Upper lobe of left lung (tissue), 6 donors: ENCODE measurements around the gene ZXDC. TPM values are rescaled to one million over a fixed set of nuclear protein-coding genes. Genes with fewer than 3 reads are reported as not detected.
A peak's percentile ranks its signal among the peaks of the same experiment; 100 is the strongest.

Experiments used
- ATAC-seq, 2 donors: fragments of 200-7000 bp; cut with Tn5 transposase; one replicate each; pipeline ENCODE4 v1.9.1; 2022; ENCODE audit warnings: mild to moderate bottlenecking in 2 of 2, moderate library complexity in 2 of 2; ENCODE audit not compliant: low FRiP score in 2 of 2
- DNase-seq, 2 donors: peaks; one replicate each; pipeline ENCODE4 v3.0.0-alpha.2; 2019 to 2020
- H3K27ac ChIP-seq, 4 donors: fragments of 200-600 bp; sonication (generic); one replicate each; pipeline ENCODE4 v1.5.1; 2016 to 2019
- H3K27me3 ChIP-seq, 4 donors: fragments of 200-600 bp; sonication (generic); one replicate each; pipeline ENCODE4 v1.5.1; 2017 to 2019
- H3K36me3 ChIP-seq, 4 donors: fragments of 200-600 bp; sonication (generic); one replicate each; pipeline ENCODE4 v1.5.1; 2016 to 2019
- H3K4me1 ChIP-seq, 4 donors: fragments of 200-600 bp; sonication (generic); one replicate each; pipeline ENCODE4 v1.5.1; 2018 to 2019
- H3K4me3 ChIP-seq, 4 donors: fragments of 200-600 bp; sonication (generic); one replicate each; pipeline ENCODE4 v1.5.1; 2017 to 2019; ENCODE audit warnings: mild to moderate bottlenecking in 2 of 4, moderate library complexity in 1 of 4
- H3K9me3 ChIP-seq, 4 donors: fragments of 200-600 bp; sonication (generic); one replicate each; pipeline ENCODE4 v1.5.1; 2018 to 2019
- CTCF ChIP-seq, 6 experiments: fragments of 450-650 bp in 4 of 6; fragments of 200-600 bp in 2 of 6; sonication (generic) in 2 of 6; IDR thresholded peaks; one replicate each; pipeline ENCODE4 v1.5.1; 2016 to 2019; ENCODE audit warnings: antibody characterized with exemption in 6 of 6
- EP300 ChIP-seq, 4 donors: sonication (generic); formaldehyde crosslinking; IDR thresholded peaks; one replicate each; pipeline ENCODE4 v1.5.1; 2017; ENCODE audit warnings: antibody characterized with exemption in 4 of 4, control low read depth in 2 of 4
- POLR2A ChIP-seq, 4 donors: fragments of 450-650 bp; IDR thresholded peaks; one replicate each; pipeline ENCODE4 v1.5.1; 2016 to 2017; ENCODE audit warnings: antibody characterized with exemption in 4 of 4, mild to moderate bottlenecking in 2 of 4
- POLR2AphosphoS5 ChIP-seq, 2 donors: sonication (generic); formaldehyde crosslinking; IDR thresholded peaks; one replicate each; pipeline ENCODE4 v1.5.1; 2017; ENCODE audit warnings: antibody characterized with exemption in 2 of 2
- WGBS, 2 donors: methylation state at CpG; one replicate each; pipeline ENCODE4 v1.1.5; 2017 to 2018; 5-methylcytosine and 5-hydroxymethylcytosine counted together
- total RNA-seq, 6 donors: library from RNA; depleted of rRNA in 4 of 6; stranded (reverse); fragments of >200 nt in 4 of 6; gene quantifications; one replicate each; pipeline versions ENCODE4 v1.1.0 to v1.2.1, GENCODE V29; 2016 to 2021
- donor health status: DM: no; HTN: no; CAD: no; lungs with moderate emphysema.
- donor health status: DM: no; HTN: yes; CAD: no; lungs with severe emphysema.

ZXDC gene
- total RNA-seq, 6 donors from 2014 or later = 35.9 to 112 (median 53.5) TPM

- H3K9me3 ChIP-seq = no peaks in the 10 kb centered on the region
- H3K36me3 ChIP-seq = no peaks in the 10 kb centered on the region
- H3K4me1 ChIP-seq = no peaks in the 10 kb centered on the region
- H3K4me3 ChIP-seq = no peak overlapping the region
- no peak overlapping the region for H3K27ac ChIP-seq
- no peak for ATAC-seq
- no peak for TF ChIP-seq POLR2AphosphoS5 (IDR thresholded peaks at IDR 0.05)
- no peak for TF ChIP-seq EP300 (IDR thresholded peaks at IDR 0.05)
- no peak for TF ChIP-seq CTCF (IDR thresholded peaks at IDR 0.05)
- no peak for TF ChIP-seq POLR2A (IDR thresholded peaks at IDR 0.05)
- 48 to 71% methylated on average over 1 to 4 of the region's 5 CpGs for WGBS, 2 donors
- peaks cover 0 to 15% (median 4%) of the 10 kb centered on the region in 4 donors for H3K27me3 ChIP-seq
- peak in 1 of 2 donors; percentile 40 for DNase-seq
Measured at GRCh38 chr3:126417515-126417914, 58.2 kb downstream of the ZXDC start.

GRCh38 chr3:126416943-126417342 lies 58.7 kb downstream of the ZXDC start:
- H3K4me3 ChIP-seq = no peak overlapping the region
- H3K9me3 ChIP-seq = no peaks in the 10 kb centered on the region
- H3K36me3 ChIP-seq = no peaks in the 10 kb centered on the region
- peaks cover 0 to 15% (median 4%) of the 10 kb centered on the region in 4 donors for H3K27me3 ChIP-seq
- no peak overlapping the region for H3K27ac ChIP-seq
- 82 to 85% methylated on average over 7 of the region's 7 CpGs for WGBS, 2 donors
- H3K4me1 ChIP-seq = no peaks in the 10 kb centered on the region
- DNase-seq (no peak), ATAC-seq (no peak)
- TF ChIP-seq CTCF (IDR thresholded peaks at IDR 0.05) (no peak), POLR2AphosphoS5 (IDR thresholded peaks at IDR 0.05) (no peak), POLR2A (IDR thresholded peaks at IDR 0.05) (no peak), EP300 (IDR thresholded peaks at IDR 0.05) (no peak)

- Histone ChIP-seq H3K4me1 (no peaks in the 10 kb centered on the region), H3K27ac (no peak overlapping the region), H3K27me3 (peaks cover 0 to 15% (median 4%) of the 10 kb centered on the region in 4 donors), H3K36me3 (no peaks in the 10 kb centered on the region), H3K9me3 (no peaks in the 10 kb centered on the region), H3K4me3 (no peak overlapping the region)
- TF ChIP-seq CTCF (IDR thresholded peaks at IDR 0.05) (no peak), EP300 (IDR thresholded peaks at IDR 0.05) (no peak), POLR2A (IDR thresholded peaks at IDR 0.05) (no peak), POLR2AphosphoS5 (IDR thresholded peaks at IDR 0.05) (no peak)
- 51 to 52% methylated on average over 41 to 47 of the region's 61 CpGs for whole genome bisulfite sequencing, 2 donors
- ATAC-seq = no peak
- DNase-seq = peak in 1 of 2 donors; percentile 80
Measured at GRCh38 chr3:126415661-126416591, 59.8 kb downstream of the ZXDC start.

GRCh38 chr3:126414961-126415660 lies 60.6 kb downstream of the ZXDC start:
- ATAC-seq = no peak
- Histone ChIP-seq H3K4me3 (no peak overlapping the region), H3K9me3 (no peaks in the 10 kb centered on the region), H3K4me1 (no peaks in the 10 kb centered on the region), H3K36me3 (no peaks in the 10 kb centered on the region), H3K27me3 (peaks cover 0 to 15% (median 4%) of the 10 kb centered on the region in 4 donors), H3K27ac (no peak overlapping the region)
- WGBS, 2 donors = 85 to 86% methylated on average over 12 of the region's 12 CpGs
- no peak for DNase-seq
- TF ChIP-seq POLR2A (IDR thresholded peaks at IDR 0.05) (no peak), EP300 (IDR thresholded peaks at IDR 0.05) (no peak), CTCF (IDR thresholded peaks at IDR 0.05) (no peak), POLR2AphosphoS5 (IDR thresholded peaks at IDR 0.05) (no peak)
